Activated CD4-positive, alpha-beta T cell treated with anti-CD3 and anti-CD28 coated beads, Interleukin-2, amount 10 ng/mL, durations not matched to agents 7 days and 5 days (primary cell): ENCODE measurements around the gene BCL2. TPM values are rescaled to one million over a fixed set of nuclear protein-coding genes. Genes with fewer than 3 reads are reported as not detected.
"Not testable (repeated sequence)": the region's sequence is repeated elsewhere in the genome, so short reads cannot be mapped to it uniquely, and the experiment has no call there.

Experiments used
- CTCF ChIA-PET: fragments of 350-600 bp; sonication (Branson Sonifier 250); formaldehyde crosslinking; loops from one replicate; lab custom pipeline; 2021; ENCODE audit warnings: antibody characterized with exemption; lab: Charles Lee
- POLR2A ChIA-PET: fragments of 350-600 bp; sonication (Branson Sonifier 250); formaldehyde crosslinking; loops from one replicate; lab custom pipeline; 2021; ENCODE audit warnings: antibody characterized with exemption; lab: Charles Lee
- DNase-seq: peaks from one replicate; pipeline ENCODE4 v3.0.0-alpha.2; 2020
- H3K27ac Mint-ChIP-seq: one replicate; pipeline ENCODE4 v1.8.0; 2021; ENCODE audit warnings: mild to moderate bottlenecking, moderate library complexity, mixed read lengths
- H3K27me3 Mint-ChIP-seq: one replicate; pipeline ENCODE4 v1.8.0; 2021; ENCODE audit warnings: mixed read lengths
- H3K36me3 Mint-ChIP-seq: one replicate; pipeline ENCODE4 v1.8.0; 2021; ENCODE audit warnings: low read depth, mixed read lengths
- H3K4me1 Mint-ChIP-seq: one replicate; pipeline ENCODE4 v1.8.0; 2021; ENCODE audit warnings: mixed read lengths
- H3K4me3 Mint-ChIP-seq: one replicate; pipeline ENCODE4 v1.8.0; 2021; ENCODE audit warnings: mild to moderate bottlenecking, moderate library complexity, mixed read lengths
- H3K9me3 Mint-ChIP-seq: one replicate; pipeline ENCODE4 v1.8.0; 2021; ENCODE audit warnings: mixed read lengths
- total RNA-seq, 2 experiments: library from RNA; stranded (reverse); gene quantifications; one replicate each; pipeline ENCODE4 v1.2.3, GENCODE V29; 2021

The BCL2 gene
- 100 to 1,000 TPM; 113 to 119 TPM for total RNA-seq

- Mint-ChIP-seq H3K4me1 (peaks cover 33% of the 10 kb centered on the region), H3K27ac (peak within 1 kb of the TSS; percentile 96), H3K27me3 (no peaks in the 10 kb centered on the region), H3K4me3 (peak within 1 kb of the TSS; percentile 99), H3K9me3 (no peaks in the 10 kb centered on the region), H3K36me3 (peaks cover 43% of the 10 kb centered on the region)
- peak; percentile 51 for DNase-seq
- ChIA-PET POLR2A (no interaction called here), CTCF (interaction anchor here (0.6 to 3.4 kb wide), 10 partner anchors 11 to 210 kb away, joined by 3 to 37 read pairs (median 6); no protein-coding TSS in a partner anchor)
Observed at GRCh38 chr18:63319383-63320122, at the start of gene BCL2. Gene BCL2 (minus strand): TSS chr18:63319769.

- POLR2A ChIA-PET: no interaction called here
- Mint-ChIP-seq H3K4me1 (peaks cover 39% of the 10 kb centered on the region), H3K4me3 (peak overlapping the region; percentile 93), H3K9me3 (peaks cover 12% of the 10 kb centered on the region), H3K27ac (no peak overlapping the region), H3K27me3 (no peaks in the 10 kb centered on the region), H3K36me3 (peaks cover 25% of the 10 kb centered on the region)
- CTCF ChIA-PET: interaction anchor here (1.4 kb wide), 1 partner anchor 9 kb away, joined by 3 read pairs; no protein-coding TSS in a partner anchor
- no peak for DNase-seq
Observed at GRCh38 chr18:63368611-63369010, 49.0 kb upstream of the BCL2 start.

- Mint-ChIP-seq H3K36me3 (peaks cover 34% of the 10 kb centered on the region), H3K4me3 (peak within 1 kb of the TSS; percentile 93), H3K27me3 (no peaks in the 10 kb centered on the region), H3K27ac (peak within 1 kb of the TSS; percentile 88), H3K9me3 (peaks cover 12% of the 10 kb centered on the region), H3K4me1 (peaks cover 46% of the 10 kb centered on the region)
- DNase-seq: peak; percentile 84
- POLR2A ChIA-PET: no interaction called here
- CTCF ChIA-PET: interaction anchor here (0.5 to 1.3 kb wide), 3 partner anchors 12 to 49 kb away, joined by 3 to 5 read pairs (median 4); no protein-coding TSS in a partner anchor
Observed at GRCh38 chr18:63367053-63367953, 47.7 kb upstream of the BCL2 start, which contains the start of gene KDSR. Gene KDSR (minus strand): TSS chr18:63367206. CDS start chr18:63367118, 88 bp downstream.

- ChIA-PET POLR2A (no interaction called here), CTCF (interaction anchor here (0.9 to 1.3 kb wide), 6 partner anchors 12 to 73 kb away, joined by 3 to 5 read pairs (median 4); no protein-coding TSS in a partner anchor)
- Mint-ChIP-seq H3K36me3 (peaks cover 39% of the 10 kb centered on the region), H3K9me3 (peaks cover 12% of the 10 kb centered on the region), H3K4me1 (peaks cover 49% of the 10 kb centered on the region), H3K4me3 (peak overlapping the region; percentile 93), H3K27me3 (no peaks in the 10 kb centered on the region), H3K27ac (peak overlapping the region; percentile 86)
- peak; percentile 70 for DNase-seq
Observed at GRCh38 chr18:63366213-63367052, 46.9 kb upstream of the BCL2 start.

GRCh38 chr18:63365876-63366212, 46.3 kb upstream of the BCL2 start:
- peaks cover 49% of the 10 kb centered on the region for H3K4me1 Mint-ChIP-seq
- H3K36me3 Mint-ChIP-seq: peaks cover 39% of the 10 kb centered on the region
- H3K27ac Mint-ChIP-seq: peak overlapping the region; percentile 86
- ChIA-PET POLR2A (no interaction called here), CTCF (interaction anchor here (0.7 to 1.2 kb wide), 6 partner anchors 11 to 74 kb away, joined by 3 to 5 read pairs (median 4); partner anchors contain the start of gene VPS4B)
- H3K4me3 Mint-ChIP-seq: peak overlapping the region; percentile 93
- H3K9me3 Mint-ChIP-seq: peaks cover 12% of the 10 kb centered on the region
- DNase-seq: peak; percentile 22
- no peaks in the 10 kb centered on the region for H3K27me3 Mint-ChIP-seq

GRCh38 chr18:63363951-63364350, 44.4 kb upstream of the BCL2 start:
- CTCF ChIA-PET: interaction anchor here (0.7 to 1.1 kb wide), 2 partner anchors 9 to 31 kb away, joined by 3 read pairs; no protein-coding TSS in a partner anchor
- Mint-ChIP-seq H3K27ac (peak overlapping the region; percentile 1), H3K4me3 (peak overlapping the region; percentile 1), H3K4me1 (peaks cover 48% of the 10 kb centered on the region), H3K36me3 (peaks cover 40% of the 10 kb centered on the region), H3K27me3 (no peaks in the 10 kb centered on the region), H3K9me3 (peaks cover 3% of the 10 kb centered on the region)
- POLR2A ChIA-PET: interaction anchor here (0.6 kb wide), 1 partner anchor 32 kb away, joined by 3 read pairs; no protein-coding TSS in a partner anchor
- DNase-seq: peak; percentile 64

- H3K27ac Mint-ChIP-seq, DNase-seq, H3K9me3 Mint-ChIP-seq, H3K4me3 Mint-ChIP-seq, H3K27me3 Mint-ChIP-seq: not testable (repeated sequence)
- ChIA-PET POLR2A (interaction anchor here (0.6 kb wide), 1 partner anchor 33 kb away, joined by 3 read pairs; no protein-coding TSS in a partner anchor), CTCF (interaction anchor here (0.7 to 1.3 kb wide), 3 partner anchors 9 to 30 kb away, joined by 3 read pairs; no protein-coding TSS in a partner anchor)
- peaks cover 42% of the 10 kb centered on the region for H3K4me1 Mint-ChIP-seq
- peaks cover 36% of the 10 kb centered on the region for H3K36me3 Mint-ChIP-seq
Observed at GRCh38 chr18:63363420-63363819, 43.9 kb upstream of the BCL2 start.

GRCh38 chr18:63356272-63356896, 36.8 kb upstream of the BCL2 start:
- ChIA-PET CTCF (no interaction called here), POLR2A (no interaction called here)
- Mint-ChIP-seq H3K4me3 (no peak overlapping the region), H3K27ac (no peak overlapping the region), H3K9me3 (no peaks in the 10 kb centered on the region), H3K4me1 (no peaks in the 10 kb centered on the region), H3K27me3 (no peaks in the 10 kb centered on the region), H3K36me3 (peaks cover 39% of the 10 kb centered on the region)
- no peak for DNase-seq

- Mint-ChIP-seq H3K36me3 (peaks cover 46% of the 10 kb centered on the region), H3K4me1 (no peaks in the 10 kb centered on the region), H3K9me3 (no peaks in the 10 kb centered on the region), H3K27me3 (no peaks in the 10 kb centered on the region), H3K27ac (no peak overlapping the region), H3K4me3 (no peak overlapping the region)
- DNase-seq: no peak
- POLR2A ChIA-PET: no interaction called here
- CTCF ChIA-PET: interaction anchor here (1.0 to 1.6 kb wide), 2 partner anchors 10 to 16 kb away, joined by 4 to 6 read pairs; no protein-coding TSS in a partner anchor
Observed at GRCh38 chr18:63350230-63350629, 30.7 kb upstream of the BCL2 start.

GRCh38 chr18:63348508-63349136, 29.1 kb upstream of the BCL2 start:
- POLR2A ChIA-PET: no interaction called here
- CTCF ChIA-PET: interaction anchor here (1.6 kb wide), 1 partner anchor 9 kb away, joined by 6 read pairs; no protein-coding TSS in a partner anchor
- H3K27ac Mint-ChIP-seq: no peak overlapping the region

More at GRCh38 chr18:63348508-63349136, 29.1 kb upstream of the BCL2 start:
- H3K4me3 Mint-ChIP-seq: no peak overlapping the region
- H3K4me1 Mint-ChIP-seq: no peaks in the 10 kb centered on the region
- no peaks in the 10 kb centered on the region for H3K9me3 Mint-ChIP-seq
- peaks cover 44% of the 10 kb centered on the region for H3K36me3 Mint-ChIP-seq
- no peaks in the 10 kb centered on the region for H3K27me3 Mint-ChIP-seq
- no peak for DNase-seq
